Left colon (tissue), 2 donors: ENCODE results near the gene LRRC4. TPM values are rescaled to one million over a fixed set of nuclear protein-coding genes. Genes with fewer than 3 reads are reported as not detected.

Experiments used
- ATAC-seq: fragments of 200-7000 bp; cut with Tn5 transposase; one replicate; pipeline ENCODE4 v1.9.1; 2020; ENCODE audit warnings: mild to moderate bottlenecking, moderate library complexity
- DNase-seq, 2 donors: peaks; one replicate each; pipeline ENCODE4 v3.0.0-alpha.2; 2020
- intact Hi-C, 2 donors: fragments of 100-400 bp; cut with DNase I in 1 of 2; cut with micrococcal nuclease in 1 of 2; formaldehyde crosslinking; loops; one replicate each; pipeline versions ENCODE4 v1.11.2 to v1.14.0; 2022; cut with DNase I, micrococcal nuclease
- total RNA-seq, 2 donors: library from RNA; stranded (reverse); fragmentation: NEBNext Ultra II Directional; extraction: Animal tissue kit (Norgen Biotek cat#: 25700); gene quantifications; one replicate each; pipeline ENCODE4 v1.2.1, GENCODE V29; 2021
- donor health status: DM: no; HTN: no; CAD: no.
- donor health status: DM: yes; HTN: yes; CAD: no.

The LRRC4 gene
- total RNA-seq, 2 donors from 2014 or later: 0.24 to 4.5 TPM

- ATAC-seq (no peak), DNase-seq (no peak)
- intact Hi-C loops: no loop called here
These were observed 37.2 kb downstream of the LRRC4 start for GRCh38 chr7:127993987-127994386.

DNA sequence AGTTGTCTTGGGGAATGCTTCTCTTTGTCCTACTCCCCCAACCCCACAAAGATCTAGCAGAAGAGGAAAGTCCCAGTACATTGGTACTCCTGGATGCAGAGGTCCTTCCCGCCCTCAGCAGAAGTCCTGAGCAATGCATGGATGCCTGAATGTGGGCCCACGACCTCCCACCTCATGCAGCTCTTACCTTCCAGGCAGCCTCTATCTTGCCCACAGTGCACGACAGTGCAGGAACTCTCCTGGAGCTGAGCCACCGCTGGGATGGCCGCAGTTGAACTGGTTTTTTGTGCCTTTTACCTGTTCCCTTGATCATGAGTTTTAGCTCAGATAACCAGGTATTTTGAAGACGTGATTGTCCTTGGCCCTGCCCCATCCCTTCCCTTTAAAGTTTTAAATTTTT, 37.9 kb downstream of the LRRC4 start:
- DNase-seq (no peak), ATAC-seq (no peak)
- intact Hi-C loops: no loop called here

DNA sequence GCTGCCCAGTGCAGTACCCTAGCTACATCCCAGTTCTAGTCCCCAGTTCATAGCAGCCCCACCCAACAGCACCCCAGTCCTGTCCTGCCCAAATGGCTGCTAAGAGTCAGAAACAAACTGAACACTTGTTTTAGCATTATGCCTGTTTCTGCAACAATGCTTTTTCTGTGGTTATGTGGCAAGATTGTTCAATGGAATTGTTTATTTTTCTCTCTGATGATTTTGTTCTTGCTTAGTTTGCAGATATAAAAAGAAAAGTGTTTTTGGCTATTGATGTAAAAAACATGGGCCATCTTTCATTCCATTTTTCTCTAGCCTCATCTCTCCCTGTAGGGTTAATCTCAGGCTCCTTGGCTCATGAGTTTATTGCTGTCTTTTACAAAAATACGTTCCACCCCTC, 42.5 kb downstream of the LRRC4 start:
- no peak for DNase-seq
- intact Hi-C loops: no loop called here
- ATAC-seq: no peak

- ATAC-seq (no peak), DNase-seq (no peak)
- intact Hi-C loops: no loop called here
These were observed 44.4 kb downstream of the LRRC4 start for GRCh38 chr7:127986581-127987521.

DNA sequence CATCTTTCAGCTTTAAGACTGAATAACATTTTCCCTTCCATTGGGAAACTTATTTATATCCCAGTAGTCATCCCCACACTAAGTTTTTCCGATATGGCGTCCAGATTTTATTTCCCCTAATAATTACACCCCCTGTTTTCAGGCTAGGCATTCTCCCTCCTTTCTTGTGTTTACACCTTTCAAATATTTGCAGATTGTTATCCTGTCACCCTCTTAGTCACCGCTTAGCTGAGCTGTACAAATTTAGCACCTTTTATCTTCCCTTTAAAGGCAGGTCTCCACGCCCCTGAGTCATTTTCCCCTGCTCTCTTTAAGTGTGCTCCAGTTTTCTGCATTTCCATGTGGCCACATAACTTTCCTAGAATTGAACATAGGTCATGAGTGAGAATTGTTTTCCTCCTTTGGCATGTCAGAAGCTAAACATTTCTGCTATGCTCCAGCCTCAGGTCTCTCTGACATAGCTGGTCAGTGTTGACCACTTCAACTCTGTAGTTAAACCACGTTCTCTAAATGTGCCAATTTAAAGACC, 47.4 kb downstream of the LRRC4 start:
- DNase-seq (no peak), ATAC-seq (no peak)
- intact Hi-C loops: no loop called here

- intact Hi-C loops: no loop called here
- DNase-seq: no peak
- ATAC-seq: no peak
These were observed 49.3 kb downstream of the LRRC4 start for GRCh38 chr7:127981965-127982364.

DNA sequence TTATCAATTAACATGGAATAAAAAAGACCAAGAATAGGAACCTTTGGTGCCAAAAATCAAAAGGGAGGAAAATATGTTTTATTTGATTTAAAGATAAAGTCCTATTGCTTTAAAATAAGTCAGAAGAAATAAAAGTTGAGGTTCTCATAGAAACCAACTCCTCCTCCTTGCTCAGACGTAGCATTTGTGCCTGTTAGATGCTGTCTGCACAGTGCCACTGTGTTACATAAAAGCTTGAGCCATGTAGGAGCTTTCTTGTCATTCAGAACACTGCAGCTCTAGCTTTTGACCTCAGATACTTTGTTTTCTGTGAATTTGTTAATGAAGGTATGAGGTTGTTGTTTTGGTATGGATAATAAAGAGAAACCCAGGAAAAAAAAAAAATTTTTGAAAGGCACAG, 50.3 kb downstream of the LRRC4 start:
- ATAC-seq: no peak
- intact Hi-C loops: no loop called here
- no peak for DNase-seq

GRCh38 chr7:127979728-127980126, 51.5 kb downstream of the LRRC4 start:
- no peak for ATAC-seq
- intact Hi-C loops: no loop called here
- DNase-seq: no peak

GRCh38 chr7:127979113-127979727, 52.0 kb downstream of the LRRC4 start:
- intact Hi-C loops: no loop called here
- DNase-seq (no peak), ATAC-seq (no peak)

GRCh38 chr7:127978421-127978820, 52.8 kb downstream of the LRRC4 start:
- intact Hi-C loops: no loop called here
- ATAC-seq (no peak), DNase-seq (no peak)

Other genes starting within 250 kb of the LRRC4 start
- under 1 TPM in 1 of 2 donors, not detected in 1; 0.75 TPM for gene LEP, start 209.8 kb upstream of the LRRC4 start, total RNA-seq